ENCODE results near the gene ABCB4. TPM values are rescaled to one million over a fixed set of nuclear protein-coding genes. Genes with fewer than 3 reads are reported as not detected.

ABCB4 gene
- total RNA-seq, 6 donors from 2014 or later, result 0.06 to 0.47 (median 0.15) TPM; not detected in 3

DNA sequence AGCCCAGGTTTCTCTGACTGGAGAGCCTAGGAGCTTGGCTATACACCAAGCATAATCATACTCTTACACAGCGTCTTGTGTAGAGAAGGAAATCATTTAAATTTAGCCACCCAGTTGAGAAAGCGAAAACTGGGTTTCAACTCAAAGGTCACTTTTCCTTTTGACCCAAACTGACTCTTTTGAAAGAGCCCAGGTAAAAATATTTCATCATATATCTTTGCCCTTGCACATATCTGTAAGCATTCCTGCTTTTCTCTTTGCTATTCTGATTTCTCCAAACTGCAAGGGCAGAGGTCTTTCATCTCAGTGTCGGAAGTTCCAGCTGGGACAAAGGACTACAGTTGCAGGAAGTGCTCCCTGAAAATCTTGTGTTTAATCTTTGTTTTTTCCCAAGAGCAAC lies 22.0 kb upstream of the ABCB4 start:
- no peaks in the 10 kb centered on the region for H3K36me3 ChIP-seq
- ATAC-seq (ENCODE audit: low FRiP score in 2 of 2) (no peak), DNase-seq (no peak)
- 72 to 77% methylated on average over 3 of the region's 3 CpGs for WGBS, 2 donors
- no peak overlapping the region for H3K27ac ChIP-seq
- no peak overlapping the region for H3K4me3 ChIP-seq
- no peaks in the 10 kb centered on the region for H3K27me3 ChIP-seq
- H3K9me3 ChIP-seq, result no peaks in the 10 kb centered on the region
- TF ChIP-seq EP300 (IDR thresholded peaks at IDR 0.05) (no peak), POLR2AphosphoS5 (IDR thresholded peaks at IDR 0.05) (no peak), POLR2A (IDR thresholded peaks at IDR 0.05) (no peak)
- TF ChIP-seq, protein P1, sequence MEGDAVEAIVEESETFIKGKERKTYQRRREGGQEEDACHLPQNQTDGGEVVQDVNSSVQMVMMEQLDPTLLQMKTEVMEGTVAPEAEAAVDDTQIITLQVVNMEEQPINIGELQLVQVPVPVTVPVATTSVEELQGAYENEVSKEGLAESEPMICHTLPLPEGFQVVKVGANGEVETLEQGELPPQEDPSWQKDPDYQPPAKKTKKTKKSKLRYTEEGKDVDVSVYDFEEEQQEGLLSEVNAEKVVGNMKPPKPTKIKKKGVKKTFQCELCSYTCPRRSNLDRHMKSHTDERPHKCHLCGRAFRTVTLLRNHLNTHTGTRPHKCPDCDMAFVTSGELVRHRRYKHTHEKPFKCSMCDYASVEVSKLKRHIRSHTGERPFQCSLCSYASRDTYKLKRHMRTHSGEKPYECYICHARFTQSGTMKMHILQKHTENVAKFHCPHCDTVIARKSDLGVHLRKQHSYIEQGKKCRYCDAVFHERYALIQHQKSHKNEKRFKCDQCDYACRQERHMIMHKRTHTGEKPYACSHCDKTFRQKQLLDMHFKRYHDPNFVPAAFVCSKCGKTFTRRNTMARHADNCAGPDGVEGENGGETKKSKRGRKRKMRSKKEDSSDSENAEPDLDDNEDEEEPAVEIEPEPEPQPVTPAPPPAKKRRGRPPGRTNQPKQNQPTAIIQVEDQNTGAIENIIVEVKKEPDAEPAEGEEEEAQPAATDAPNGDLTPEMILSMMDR (IDR thresholded peaks at IDR 0.05), result no peak
- H3K4me1 ChIP-seq, result no peaks in the 10 kb centered on the region

DNA sequence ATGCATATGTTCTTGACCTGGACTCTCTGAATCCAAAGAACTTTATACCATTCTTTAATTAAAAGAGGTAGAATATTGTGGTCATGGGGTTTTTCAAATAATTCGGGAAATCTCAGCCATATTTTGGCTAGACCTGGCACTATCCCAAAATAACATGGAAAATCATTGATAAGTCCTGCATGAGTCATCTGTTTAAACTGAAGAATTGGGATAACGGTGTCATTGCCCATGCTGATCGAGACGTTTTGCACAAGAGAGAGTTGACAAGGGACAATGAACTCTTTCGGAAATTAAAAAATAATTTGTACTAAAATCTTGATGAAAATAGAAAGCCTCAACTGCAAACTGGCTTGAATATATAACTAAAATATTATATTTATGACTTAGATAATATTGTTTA lies 19.9 kb upstream of the ABCB4 start:
- H3K36me3 ChIP-seq, result no peaks in the 10 kb centered on the region
- ATAC-seq (ENCODE audit: low FRiP score in 2 of 2) (no peak), DNase-seq (no peak)
- TF ChIP-seq POLR2A (IDR thresholded peaks at IDR 0.05), result no peak
- no peak for TF ChIP-seq POLR2AphosphoS5 (IDR thresholded peaks at IDR 0.05)
- TF ChIP-seq, protein P1 (IDR thresholded peaks at IDR 0.05), result no peak
- TF ChIP-seq EP300 (IDR thresholded peaks at IDR 0.05), result no peak
- 73 to 84% methylated on average over 5 of the region's 5 CpGs for WGBS, 2 donors
- H3K4me3 ChIP-seq, result no peak overlapping the region
- no peak overlapping the region for H3K27ac ChIP-seq
- no peaks in the 10 kb centered on the region for H3K4me1 ChIP-seq
- no peaks in the 10 kb centered on the region for H3K27me3 ChIP-seq
- no peaks in the 10 kb centered on the region for H3K9me3 ChIP-seq

DNA sequence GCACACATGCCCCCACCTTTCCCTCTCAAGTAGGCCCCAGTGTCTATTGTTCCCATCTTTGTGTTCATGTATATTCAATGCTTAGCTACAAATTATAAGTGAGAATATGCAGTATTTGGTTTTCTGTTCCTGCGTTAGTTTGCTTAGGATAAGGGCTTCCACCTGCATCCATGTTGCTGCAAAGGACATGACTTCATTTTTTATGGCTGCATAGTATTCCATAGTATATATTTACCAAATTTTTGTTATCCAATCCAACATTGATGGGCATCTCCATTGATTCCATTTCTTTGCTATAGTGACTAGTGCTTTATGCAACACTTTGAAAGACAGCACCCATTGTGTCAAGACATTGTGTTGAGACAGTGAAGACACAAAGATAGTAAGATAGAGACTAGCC lies 19.0 kb upstream of the ABCB4 start:
- TF ChIP-seq, protein P1 (IDR thresholded peaks at IDR 0.05), result no peak
- TF ChIP-seq POLR2A (IDR thresholded peaks at IDR 0.05), result no peak
- TF ChIP-seq EP300 (IDR thresholded peaks at IDR 0.05), result no peak
- TF ChIP-seq POLR2AphosphoS5 (IDR thresholded peaks at IDR 0.05), result no peak
- 92 to 97% methylated on average over 1 of the region's 1 CpG for WGBS, 2 donors

DNA sequence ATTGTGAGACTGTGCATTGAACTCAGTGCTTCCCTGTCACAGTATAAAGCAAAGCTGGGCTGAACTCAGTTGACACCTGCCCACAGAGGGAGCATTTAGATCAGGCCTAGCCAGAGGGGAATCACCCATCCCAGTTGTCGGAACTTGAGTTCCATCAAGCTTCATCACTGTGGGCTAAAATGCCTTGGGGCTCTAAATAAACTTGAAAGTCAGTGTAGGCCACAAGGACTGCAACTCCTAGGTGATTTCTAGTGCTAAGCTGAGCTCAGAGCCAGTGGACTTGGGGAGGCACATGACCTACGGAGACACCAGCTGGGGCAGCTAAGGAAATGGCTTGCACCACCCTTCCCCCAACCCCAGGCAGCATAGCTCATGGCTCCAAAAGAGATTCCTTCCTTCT lies 7.7 kb upstream of the ABCB4 start:
- H3K4me3 ChIP-seq, result no peak overlapping the region
- DNase-seq, result no peak
- no peak for ATAC-seq (ENCODE audit: low FRiP score in 2 of 2)
- no peaks in the 10 kb centered on the region for H3K27me3 ChIP-seq
- TF ChIP-seq EP300 (IDR thresholded peaks at IDR 0.05) (no peak), POLR2A (IDR thresholded peaks at IDR 0.05) (no peak), POLR2AphosphoS5 (IDR thresholded peaks at IDR 0.05) (no peak)
- TF ChIP-seq, protein P1 (IDR thresholded peaks at IDR 0.05), result no peak
- H3K4me1 ChIP-seq, result no peaks in the 10 kb centered on the region
- no peaks in the 10 kb centered on the region for H3K36me3 ChIP-seq
- 93 to 100% methylated on average over 1 to 2 of the region's 2 CpGs for WGBS, 2 donors
- H3K9me3 ChIP-seq, result no peaks in the 10 kb centered on the region
- no peak overlapping the region for H3K27ac ChIP-seq

More for the DNA sequence above, 19.0 kb upstream of the ABCB4 start:
- Histone ChIP-seq H3K4me1 (no peaks in the 10 kb centered on the region), H3K27me3 (no peaks in the 10 kb centered on the region), H3K27ac (no peak overlapping the region), H3K9me3 (no peaks in the 10 kb centered on the region), H3K36me3 (no peaks in the 10 kb centered on the region), H3K4me3 (no peak overlapping the region)
- ATAC-seq (ENCODE audit: low FRiP score in 2 of 2) (no peak), DNase-seq (no peak)

DNA sequence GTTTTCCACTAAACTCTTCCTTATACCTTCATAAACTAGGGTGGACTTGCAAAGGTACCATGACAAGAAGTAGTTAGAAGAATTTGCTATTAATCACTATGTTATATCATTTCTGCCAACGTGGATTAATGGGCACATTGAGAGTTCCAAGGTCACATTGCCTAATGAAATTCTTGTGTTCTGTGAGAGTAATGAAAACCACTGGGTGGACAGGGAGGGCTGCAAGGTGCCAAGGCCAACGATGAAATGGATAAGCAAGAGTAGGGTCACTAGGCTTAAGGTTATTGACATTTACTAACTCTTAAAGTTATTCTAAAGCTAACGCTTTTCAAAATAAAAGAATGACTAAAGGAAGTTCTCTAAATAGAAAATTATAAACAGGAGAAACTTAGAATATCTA lies 6.6 kb upstream of the ABCB4 start:
- ATAC-seq (ENCODE audit: low FRiP score in 2 of 2) (no peak), DNase-seq (no peak)
- TF ChIP-seq EP300 (IDR thresholded peaks at IDR 0.05), result no peak
- no peak for TF ChIP-seq POLR2AphosphoS5 (IDR thresholded peaks at IDR 0.05)
- TF ChIP-seq POLR2A (IDR thresholded peaks at IDR 0.05), result no peak
- TF ChIP-seq, protein P1 (IDR thresholded peaks at IDR 0.05), result no peak
- H3K9me3 ChIP-seq, result no peaks in the 10 kb centered on the region
- no peak overlapping the region for H3K27ac ChIP-seq
- no peak overlapping the region for H3K4me3 ChIP-seq
- WGBS, 2 donors, result 58 to 69% methylated on average over 3 of the region's 3 CpGs
- H3K4me1 ChIP-seq, result no peaks in the 10 kb centered on the region
- H3K36me3 ChIP-seq, result no peaks in the 10 kb centered on the region
- no peaks in the 10 kb centered on the region for H3K27me3 ChIP-seq

All from upper lobe of left lung (tissue), 6 donors.